GM18499 (cell line): ENCODE data around the gene C12orf56.
"Not testable (repeated sequence)": the region's sequence is repeated elsewhere in the genome, so short reads cannot be mapped to it uniquely, and the experiment has no call there.

Experiments used
- ATAC-seq: cut with Tn5 transposase; IDR thresholded peaks from one replicate; pipeline ENCODE4 v1.9.1; 2021; ENCODE audit warnings: moderate number of reproducible peaks; ENCODE audit not compliant: insufficient read depth, unreplicated experiment

C12orf56 gene

DNA sequence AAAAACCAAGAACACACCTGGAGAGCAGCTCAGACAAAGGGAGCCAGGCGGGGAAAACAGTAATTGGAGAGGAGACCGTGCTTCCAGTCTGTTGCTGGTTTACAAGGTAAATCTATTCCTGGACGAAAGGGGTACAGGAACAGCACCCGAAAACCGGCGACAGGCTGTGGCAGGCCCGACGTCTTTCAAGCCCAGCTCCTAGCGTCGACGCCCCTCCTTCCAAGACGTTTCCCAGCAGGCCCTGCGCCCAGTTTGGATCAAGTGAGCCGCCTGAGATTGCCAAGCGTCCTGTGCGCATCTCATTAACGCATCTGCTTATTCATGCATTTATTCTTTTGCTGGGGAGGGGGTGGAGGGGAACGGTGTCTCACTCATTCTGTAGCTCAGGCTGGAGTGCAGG is 1.4 kb downstream of the C12orf56 start:
- ATAC-seq: no peak

DNA sequence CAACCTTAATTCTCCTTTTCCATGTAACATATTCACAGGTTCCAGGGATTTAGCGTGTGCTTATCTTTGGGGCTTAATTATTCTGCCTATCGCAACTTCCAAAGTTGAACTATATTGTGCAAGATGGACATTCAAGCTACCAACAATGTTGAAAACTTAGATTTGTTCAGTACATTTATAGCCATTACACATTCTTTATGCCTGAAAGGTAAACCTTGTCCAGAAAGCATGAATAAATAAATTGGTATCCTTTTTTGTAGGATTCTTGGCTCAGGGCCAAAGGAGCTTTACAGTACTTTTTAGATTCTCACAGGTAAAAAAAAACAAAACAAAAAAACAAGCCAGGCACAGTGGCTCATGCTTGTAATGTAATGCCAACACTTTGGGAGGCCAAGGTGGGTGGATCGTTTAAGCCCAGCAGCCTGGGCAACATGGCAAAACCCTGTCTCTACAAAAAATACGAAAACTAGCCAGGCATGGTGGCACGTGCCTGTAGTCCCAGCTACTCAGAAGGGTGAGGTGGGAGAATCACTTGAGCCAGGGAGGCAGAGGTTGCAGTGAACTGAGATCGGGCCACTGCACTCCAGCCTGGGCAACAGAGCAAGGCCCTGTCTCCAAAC is 3.3 kb downstream of the C12orf56 start:
- ATAC-seq: no peak

DNA sequence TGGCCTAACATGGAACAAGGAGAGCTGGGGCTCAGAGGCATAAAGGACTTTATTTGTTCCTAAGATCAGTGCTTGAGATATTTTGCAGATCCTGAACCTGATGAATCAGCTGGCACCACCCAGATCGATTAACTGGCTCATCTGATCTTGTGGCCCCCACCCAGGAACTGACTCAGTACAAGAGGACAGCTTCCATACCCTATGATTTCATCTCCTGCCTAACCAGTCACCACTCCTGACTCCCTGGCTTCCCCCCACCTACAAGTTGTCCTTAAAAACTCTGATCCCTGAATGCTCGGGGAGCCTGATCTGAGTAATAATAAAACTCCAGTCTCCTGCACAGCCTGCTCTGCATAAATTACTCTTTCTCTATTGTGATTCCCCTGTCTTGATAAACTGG is 5.1 kb downstream of the C12orf56 start:
- no peak for ATAC-seq

DNA sequence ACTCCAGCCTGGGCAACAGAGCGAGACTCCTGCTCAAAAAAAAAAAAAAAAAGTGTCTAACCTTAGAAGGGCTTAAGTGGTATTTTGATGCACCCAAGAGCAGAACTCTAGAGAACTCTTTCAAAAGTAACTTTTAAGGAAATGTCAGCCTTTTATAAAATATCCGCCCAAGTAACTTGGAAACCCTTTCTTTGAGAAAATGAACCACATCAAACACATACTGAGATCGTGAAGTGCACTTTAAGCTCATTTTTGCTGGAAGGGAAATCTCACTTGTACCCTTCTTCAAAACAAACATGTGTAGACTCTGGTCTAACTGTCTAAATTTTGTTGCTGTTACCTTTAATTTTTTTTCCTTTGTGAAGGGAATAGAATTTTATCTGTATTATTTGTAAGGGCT is 5.5 kb downstream of the C12orf56 start:
- no peak for ATAC-seq

DNA sequence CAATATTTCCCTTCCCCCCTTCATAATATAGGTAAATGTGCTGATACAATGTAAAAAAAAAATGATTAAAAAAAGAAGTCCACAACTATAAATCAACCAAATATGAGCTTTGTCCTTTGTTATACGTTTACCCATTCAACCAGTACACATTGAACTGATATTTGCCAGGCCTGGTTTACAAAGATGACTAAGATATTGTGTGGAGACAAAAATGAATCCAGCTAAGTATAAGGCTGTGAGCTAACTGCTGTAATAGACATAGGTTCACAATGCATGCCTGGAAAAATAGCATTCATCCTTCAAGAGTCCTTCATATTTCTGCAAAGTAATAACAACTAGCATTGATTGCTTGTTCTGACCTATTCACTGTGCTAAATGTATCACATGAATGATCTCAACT is 6.9 kb downstream of the C12orf56 start:
- no peak for ATAC-seq

DNA sequence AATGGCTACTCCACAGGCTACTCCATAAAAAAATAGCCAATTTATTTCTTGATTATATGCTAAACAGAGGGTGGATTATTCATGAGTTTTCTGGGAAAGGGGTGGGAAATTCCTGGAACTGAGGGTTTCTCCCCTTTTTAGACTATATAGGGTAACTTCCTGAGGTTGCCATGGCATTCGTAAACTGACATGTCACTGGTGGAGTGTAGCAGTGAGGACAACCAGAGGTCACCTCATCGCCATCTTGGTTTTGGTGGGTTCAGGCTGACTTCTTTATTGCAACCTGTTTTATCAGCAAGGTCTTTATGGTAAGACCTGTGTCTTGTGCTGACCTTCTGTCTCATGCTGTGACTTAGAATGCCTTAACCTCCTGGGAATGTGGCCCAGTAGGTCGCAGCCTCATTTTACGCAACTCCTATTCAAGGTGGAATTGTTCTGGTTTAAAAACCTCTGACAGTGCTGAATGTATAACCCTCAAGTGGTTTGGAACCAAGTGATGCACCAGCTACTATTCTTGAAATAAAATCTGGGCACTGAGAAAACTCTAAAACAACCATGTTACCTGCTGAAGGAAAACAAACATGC is 27.7 kb downstream of the C12orf56 start:
- ATAC-seq: no peak

DNA sequence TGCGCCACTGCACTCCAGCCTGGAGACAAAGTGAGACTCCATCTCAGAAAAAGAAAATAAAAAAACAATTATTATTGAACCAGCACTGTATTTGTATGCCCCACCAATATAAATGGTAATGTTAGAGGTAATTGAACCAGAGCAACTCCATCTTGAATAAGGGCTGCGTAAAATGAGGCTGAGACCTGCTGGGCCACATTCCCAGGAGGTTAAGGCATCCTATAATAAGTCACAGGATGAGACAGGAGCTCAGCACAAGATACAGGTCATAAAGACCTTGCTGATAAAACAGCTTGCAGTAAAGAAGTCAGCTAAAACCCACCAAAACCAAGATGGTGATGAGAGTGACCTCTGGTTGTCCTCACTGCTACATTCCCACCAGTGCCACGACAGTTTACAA is 29.4 kb downstream of the C12orf56 start:
- not testable (repeated sequence) for ATAC-seq

DNA sequence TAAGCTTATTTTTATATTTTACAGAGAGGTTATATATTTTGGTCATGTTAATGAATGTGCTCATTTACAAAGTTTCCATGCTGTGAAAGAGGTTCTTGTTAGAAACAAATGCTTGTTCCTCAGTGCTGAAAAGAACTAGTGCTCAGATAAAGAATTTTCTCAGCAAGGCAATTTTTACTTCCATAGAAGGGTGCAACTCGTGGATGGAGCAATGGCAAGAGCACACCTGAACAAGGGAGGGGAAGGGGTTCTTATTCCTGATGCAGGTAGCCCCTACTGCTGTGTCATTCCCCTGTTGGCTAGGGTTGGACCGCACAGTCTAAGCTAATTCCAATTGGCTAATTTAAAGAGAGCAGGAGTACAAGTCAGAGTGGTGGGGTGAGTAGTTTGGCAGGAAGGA is 34.3 kb downstream of the C12orf56 start:
- not testable (repeated sequence) for ATAC-seq

DNA sequence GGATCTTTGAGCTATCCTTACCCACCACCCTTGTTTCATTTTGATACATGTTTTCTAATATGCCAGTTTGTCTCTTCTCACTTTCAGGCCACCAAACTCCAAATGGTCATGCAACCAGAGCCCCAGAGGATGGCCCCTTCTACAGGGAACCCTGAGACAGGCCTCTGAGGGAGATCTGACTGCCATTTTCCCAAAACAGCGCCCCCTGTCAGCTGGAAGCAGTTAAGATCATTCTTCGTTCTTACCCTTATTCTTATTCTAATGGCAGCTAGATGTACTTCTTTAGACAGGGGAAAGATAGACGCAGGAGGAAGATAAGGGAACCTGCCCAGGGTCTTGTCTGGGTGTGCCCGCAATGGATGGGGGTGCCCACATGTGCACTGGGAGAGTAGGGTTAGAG is 38.4 kb downstream of the C12orf56 start:
- ATAC-seq: no peak

DNA sequence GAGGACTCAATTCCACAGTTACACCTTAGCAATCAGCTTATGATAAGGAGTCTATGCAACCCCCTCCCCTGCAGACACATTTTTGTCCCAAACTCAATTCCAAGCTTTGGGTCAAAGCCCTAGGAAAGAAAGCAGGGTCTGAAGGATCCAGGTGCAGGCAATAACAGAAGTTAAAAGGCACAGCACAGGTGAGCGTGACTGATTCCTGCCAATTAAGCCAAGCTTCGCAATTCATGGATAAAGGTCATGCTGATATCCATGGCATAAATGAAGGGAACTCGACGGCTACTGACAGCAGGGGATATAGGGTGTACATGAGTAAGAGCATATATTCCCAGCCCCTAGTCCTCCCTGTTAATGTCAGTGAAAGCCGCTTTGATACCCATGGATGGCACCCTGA is 39.3 kb downstream of the C12orf56 start:
- ATAC-seq: no peak

DNA sequence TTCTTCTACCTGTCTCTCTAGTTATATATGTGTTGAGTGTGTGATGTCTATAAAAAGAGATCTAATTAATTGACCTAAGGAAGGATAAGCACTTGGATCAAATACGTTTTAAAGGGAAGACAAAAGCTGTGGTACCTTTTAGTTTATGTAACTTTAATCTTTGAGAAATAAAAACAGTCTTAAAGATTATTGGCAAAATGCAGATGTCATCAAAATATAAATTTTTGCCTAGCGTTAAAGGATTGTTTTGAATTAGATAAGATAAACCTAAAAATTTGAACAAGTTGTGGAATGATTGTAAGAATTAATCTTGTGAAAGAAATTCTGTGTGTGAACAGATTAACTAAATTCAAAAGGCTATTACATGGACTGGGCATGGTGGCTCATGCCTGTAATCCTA is 42.9 kb downstream of the C12orf56 start:
- ATAC-seq: no peak

DNA sequence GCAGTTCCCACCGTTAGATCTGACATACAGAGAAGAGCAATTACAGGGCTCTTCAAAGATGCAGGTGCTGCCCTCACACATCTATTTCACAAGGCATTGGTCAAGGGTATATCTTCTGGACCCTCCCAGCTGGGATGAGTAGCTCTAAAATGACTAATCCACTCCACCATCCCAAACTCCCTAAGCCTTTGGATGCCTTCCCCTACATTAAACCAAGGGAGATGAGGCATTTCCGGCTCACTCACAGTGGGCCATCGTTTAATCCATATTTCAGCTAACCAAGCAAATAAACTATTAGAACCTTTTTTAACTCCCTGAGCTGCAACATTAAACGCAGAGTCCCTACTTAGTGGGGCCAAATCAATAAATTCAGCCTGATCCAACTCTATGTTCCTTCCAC is 45.9 kb downstream of the C12orf56 start:
- not testable (repeated sequence) for ATAC-seq

DNA sequence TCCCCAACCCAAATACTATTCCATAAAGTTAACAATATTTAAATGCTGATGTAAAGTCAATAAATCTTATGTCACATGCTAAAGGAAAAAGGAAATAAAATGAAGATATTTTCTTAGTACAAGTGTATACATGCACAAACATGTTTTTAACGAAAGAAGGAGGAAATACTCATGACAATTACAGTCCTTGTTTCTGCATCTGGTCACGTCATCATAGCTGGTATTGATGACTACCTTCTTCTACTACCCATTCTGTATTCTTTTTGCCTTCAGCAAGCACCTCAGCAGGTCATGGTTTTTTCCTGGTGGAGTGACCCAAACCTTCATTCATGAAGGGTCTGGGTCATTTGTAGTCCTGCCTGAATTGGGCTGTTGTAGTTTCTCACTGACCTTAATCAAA is 50.0 kb downstream of the C12orf56 start:
- not testable (repeated sequence) for ATAC-seq

DNA sequence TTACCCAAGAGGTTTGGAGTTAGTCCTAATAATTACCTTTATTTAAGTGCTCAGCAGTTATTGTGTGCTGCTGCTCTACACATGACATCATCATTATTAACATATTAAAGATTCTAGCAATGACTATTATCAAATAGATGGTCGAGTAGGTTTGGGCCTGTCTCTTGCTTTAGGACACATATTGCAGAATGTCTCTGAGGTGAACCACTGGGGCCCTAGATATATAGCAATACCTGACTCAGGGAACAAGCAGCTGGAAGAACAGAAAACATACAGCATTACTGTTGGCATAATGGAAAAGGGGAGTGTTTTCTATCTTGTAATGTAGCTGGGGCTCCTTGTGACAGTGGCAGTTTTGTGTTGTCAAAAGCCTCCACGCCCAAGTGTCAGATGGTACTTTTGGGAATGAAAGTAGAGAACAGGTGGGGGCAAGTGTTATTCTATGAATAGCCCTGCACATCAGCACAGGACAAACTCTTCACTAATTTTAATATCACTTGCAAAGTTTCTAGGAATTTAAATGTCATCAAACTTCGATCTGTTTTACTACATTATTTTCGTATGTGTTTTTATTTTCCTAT is 54.6 kb downstream of the C12orf56 start:
- no peak for ATAC-seq

DNA sequence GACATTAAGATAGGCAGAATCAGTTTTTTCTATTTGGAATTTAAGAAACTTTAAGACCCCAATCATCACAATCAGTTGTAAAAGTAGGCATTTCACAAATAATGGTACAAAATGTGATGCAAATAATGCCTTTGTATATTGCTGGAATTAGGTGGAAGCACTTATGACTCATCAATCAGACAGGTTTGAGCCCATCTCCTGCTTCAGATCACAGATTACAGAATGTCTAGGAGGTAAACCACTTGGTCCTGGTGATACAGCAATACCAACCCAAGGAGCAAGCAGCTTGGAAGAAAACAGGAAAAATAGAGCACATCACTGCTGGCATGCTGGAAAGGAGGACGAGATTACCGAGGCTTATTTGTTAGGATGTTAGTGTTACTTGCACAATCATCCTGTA is 57.6 kb downstream of the C12orf56 start:
- no peak for ATAC-seq

DNA sequence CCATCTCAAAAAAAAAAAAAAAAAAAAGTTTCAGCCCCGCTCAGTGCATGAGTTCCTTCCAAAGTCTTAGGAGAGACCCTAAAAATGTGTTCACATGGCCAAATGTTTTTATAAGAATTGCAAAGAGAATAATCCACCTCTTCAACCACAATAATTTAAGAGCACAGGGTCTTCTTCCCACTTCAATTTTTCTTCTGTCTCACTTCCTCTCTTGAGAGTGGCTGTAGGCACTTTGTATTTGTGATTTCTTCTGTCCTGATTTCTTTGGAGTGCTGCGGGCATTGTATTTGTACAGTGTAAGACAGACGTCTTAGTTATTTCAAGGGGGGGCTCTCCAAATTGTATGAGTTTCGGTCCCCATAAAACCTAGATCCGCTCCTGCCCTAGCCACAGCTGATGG is 58.3 kb downstream of the C12orf56 start:
- ATAC-seq: no peak

DNA sequence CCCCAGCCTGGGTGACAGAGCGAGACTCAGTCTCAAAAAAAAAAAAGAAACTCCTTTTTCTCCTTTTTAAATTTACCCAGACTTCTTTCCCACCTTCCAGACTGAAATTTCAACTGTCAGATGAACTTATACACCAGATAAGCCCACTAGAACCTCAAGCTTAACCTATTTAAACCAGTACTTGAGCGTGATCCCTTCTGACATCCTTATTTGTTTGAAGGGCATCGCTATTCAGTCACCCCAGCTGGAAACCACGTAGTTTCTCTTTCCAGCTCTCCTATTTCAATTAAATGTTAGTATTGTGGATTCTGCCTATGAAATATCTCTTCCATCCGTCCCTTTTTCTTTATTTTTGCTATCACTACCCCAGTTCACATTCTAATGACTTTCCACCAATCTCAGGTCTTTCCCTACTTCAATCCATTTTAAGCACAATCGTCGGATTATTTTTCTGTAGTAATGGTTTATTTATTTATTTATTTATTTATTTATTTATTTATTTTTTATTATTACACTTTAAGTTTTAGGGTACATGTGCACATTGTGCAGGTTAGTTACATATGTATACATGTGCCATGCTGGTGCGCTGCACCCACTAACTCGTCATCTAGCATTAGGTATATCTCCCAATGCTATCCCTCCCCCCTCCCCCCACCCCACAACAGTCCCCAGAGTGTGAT is 61.4 kb downstream of the C12orf56 start:
- ATAC-seq: not testable (repeated sequence)

DNA sequence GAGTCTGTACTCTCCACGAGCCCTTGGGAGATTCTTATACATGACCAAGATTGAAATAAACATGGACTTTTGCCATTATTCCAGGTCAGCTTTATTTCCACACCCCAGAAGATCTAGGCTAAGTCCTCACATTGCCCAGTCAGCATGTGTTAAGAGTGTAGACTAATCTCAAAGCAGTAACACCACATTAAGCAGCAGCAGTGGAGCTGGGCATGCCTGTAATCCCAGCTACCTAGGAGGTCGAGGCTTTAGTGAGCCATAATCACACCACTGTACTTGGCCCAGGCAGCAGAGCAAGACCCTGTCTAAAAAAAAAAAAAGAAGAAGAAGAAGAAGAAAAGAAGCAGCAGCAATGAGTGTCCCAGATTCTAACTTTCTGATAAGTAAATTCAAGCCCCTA is 65.5 kb downstream of the C12orf56 start:
- no peak for ATAC-seq

DNA sequence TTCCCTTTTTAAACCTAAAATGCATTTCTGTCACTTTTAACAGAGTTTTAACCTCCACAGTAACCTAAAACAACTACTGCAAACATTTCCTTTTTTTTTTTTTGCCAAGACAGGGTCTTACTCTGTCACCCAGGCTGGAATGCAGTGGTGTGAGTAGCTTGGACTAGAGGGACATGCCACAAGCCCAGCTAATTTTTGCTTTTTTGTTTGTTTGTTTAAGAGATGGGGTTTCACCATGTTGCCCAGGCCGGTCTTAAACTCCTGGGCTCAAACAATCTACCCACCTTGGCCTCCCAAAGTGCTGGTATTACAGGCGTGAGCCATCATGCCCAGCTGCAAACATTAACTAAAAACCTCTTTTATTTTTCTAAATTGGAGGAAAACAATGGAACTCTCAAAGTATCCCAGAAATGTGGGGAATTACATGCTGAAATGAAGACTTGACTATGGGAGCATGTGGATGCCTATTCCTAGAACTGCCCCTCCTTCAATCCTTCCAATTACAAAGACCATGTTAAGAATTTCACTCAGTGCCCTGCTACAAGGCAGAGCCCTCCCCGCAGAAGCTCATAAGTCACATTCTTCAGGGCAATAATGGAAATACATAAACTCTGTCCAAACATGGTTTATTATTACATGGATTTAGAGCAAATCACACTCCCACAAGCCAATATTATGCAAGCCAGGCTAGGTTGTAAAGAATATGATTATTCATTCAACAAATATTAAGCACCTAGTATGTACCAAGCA is 66.9 kb downstream of the C12orf56 start:
- no peak for ATAC-seq

DNA sequence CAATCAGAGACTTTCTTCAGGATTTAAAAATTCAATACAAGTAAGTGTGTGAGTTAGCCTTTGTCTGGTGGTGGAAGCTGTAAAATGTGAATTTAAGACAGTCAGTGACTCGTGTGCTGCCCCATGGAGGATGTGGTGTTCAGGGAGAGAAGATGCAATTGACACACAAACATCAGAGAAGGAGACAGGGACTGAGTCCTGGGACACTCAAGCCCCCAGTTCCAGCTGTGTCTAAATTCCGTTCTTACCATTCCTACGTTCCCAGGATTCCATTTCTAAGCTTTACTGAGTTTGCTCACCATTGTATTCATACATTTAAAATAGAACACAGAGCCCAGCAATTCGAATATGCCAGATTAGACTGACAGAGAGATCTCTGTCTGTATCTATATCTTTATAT is 67.6 kb downstream of the C12orf56 start:
- ATAC-seq: no peak

DNA sequence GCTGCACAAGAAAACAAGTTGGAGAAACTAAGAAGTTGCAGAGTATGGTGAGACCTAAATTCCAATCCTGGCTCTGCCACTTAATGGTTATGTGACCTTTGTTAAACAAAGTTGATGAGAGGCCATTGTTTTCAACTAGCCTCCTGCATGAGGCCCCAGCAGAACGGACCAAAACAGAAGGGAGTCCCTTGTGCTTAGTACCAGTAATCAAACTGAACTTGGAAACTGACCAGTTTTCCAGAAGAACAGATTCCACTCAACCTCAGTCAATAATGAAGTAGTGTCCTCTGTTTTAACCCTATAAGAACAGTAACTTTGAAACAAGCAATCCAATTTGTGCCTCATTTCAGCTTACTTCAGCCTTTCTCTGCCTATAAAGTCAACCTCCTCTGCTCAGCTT is 69.9 kb downstream of the C12orf56 start:
- ATAC-seq: no peak
